KMS-11 (cell line): ENCODE results near the gene DRC3.

Source experiments
- H2AFZ ChIP-seq: fragments of 200-600 bp; sonication (generic); 2 replicates; pipeline ENCODE4 v1.6.1; 2016; ENCODE audit warnings: antibody characterized with exemption, mixed run types, low read depth
- H3K27ac ChIP-seq: fragments of 200-600 bp; sonication (generic); 2 replicates; pipeline ENCODE4 v1.6.1; 2016; ENCODE audit warnings: mild to moderate bottlenecking, mixed run types
- H3K27me3 ChIP-seq: fragments of 200-600 bp; sonication (generic); 2 replicates; pipeline ENCODE4 v1.6.1; 2017; ENCODE audit warnings: mild to moderate bottlenecking, low read depth, mixed run types, moderate library complexity; ENCODE audit not compliant: insufficient read depth
- H3K36me3 ChIP-seq: fragments of 200-600 bp; sonication (generic); 2 replicates; pipeline ENCODE4 v1.6.1; 2017; ENCODE audit warnings: mild to moderate bottlenecking, mixed run types; ENCODE audit not compliant: insufficient read depth
- H3K4me1 ChIP-seq: fragments of 200-600 bp; sonication (generic); 2 replicates; pipeline ENCODE4 v1.6.1; 2016; ENCODE audit warnings: mild to moderate bottlenecking, low read depth, mixed run types; ENCODE audit not compliant: poor library complexity, severe bottlenecking
- H3K4me2 ChIP-seq: fragments of 200-600 bp; sonication (generic); 2 replicates; pipeline ENCODE4 v1.7.0; 2016; ENCODE audit warnings: mild to moderate bottlenecking, mixed run types
- H3K4me3 ChIP-seq: fragments of 200-600 bp; sonication (generic); IDR thresholded peaks from 2 replicates; pipeline ENCODE4 v1.6.1; 2017; ENCODE audit warnings: low read depth, low read length, mixed read lengths; ENCODE audit not compliant: insufficient read depth
- H3K79me2 ChIP-seq: fragments of 200-600 bp; sonication (generic); 2 replicates; pipeline ENCODE4 v1.6.1; 2016; ENCODE audit warnings: low read depth, mixed run types; ENCODE audit not compliant: insufficient read depth
- H3K9ac ChIP-seq: fragments of 200-600 bp; sonication (generic); 2 replicates; pipeline ENCODE4 v1.6.1; 2016; ENCODE audit warnings: mild to moderate bottlenecking, mixed run types
- H4K20me1 ChIP-seq: fragments of 200-600 bp; sonication (generic); 2 replicates; pipeline ENCODE4 v1.6.1; 2016; ENCODE audit warnings: mild to moderate bottlenecking, mixed run types; ENCODE audit not compliant: insufficient read depth
- TF ChIP-seq, protein P1 (sequence below): fragments of 200-600 bp; sonication (generic); conservative IDR thresholded peaks from 2 replicates; pipeline ENCODE4 v1.6.1; 2017; ENCODE audit warnings: low read depth, mild to moderate bottlenecking, antibody characterized with exemption, low read length, moderate library complexity, mixed read lengths

Gene DRC3

DNA sequence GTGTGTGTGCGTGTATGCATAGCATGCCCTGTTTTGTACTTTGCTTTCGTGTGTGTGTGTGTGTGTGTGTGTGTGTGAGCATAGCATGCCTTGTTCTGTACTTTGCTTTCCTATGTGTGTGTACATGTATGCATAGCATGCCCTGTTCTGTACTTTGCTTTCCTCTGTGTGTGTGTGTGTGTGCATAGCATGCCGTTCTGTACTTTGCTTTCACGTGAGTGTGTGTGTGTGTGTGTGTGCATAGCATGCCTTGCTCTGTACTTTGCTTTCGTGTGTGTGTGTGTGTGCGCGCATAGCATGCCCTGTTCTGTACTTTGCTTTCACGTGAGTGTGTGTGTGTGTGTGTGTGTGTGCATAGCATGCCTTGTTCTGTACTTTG lies 27.4 kb downstream of the DRC3 start:
- H2AFZ ChIP-seq = no peak overlapping the region
- H3K9ac ChIP-seq = no peak overlapping the region
- H3K36me3 ChIP-seq = no peaks in the 10 kb centered on the region
- no peak overlapping the region for H3K4me2 ChIP-seq
- H3K27ac ChIP-seq = no peak overlapping the region
- no peaks in the 10 kb centered on the region for H3K79me2 ChIP-seq
- TF ChIP-seq, protein P1, sequence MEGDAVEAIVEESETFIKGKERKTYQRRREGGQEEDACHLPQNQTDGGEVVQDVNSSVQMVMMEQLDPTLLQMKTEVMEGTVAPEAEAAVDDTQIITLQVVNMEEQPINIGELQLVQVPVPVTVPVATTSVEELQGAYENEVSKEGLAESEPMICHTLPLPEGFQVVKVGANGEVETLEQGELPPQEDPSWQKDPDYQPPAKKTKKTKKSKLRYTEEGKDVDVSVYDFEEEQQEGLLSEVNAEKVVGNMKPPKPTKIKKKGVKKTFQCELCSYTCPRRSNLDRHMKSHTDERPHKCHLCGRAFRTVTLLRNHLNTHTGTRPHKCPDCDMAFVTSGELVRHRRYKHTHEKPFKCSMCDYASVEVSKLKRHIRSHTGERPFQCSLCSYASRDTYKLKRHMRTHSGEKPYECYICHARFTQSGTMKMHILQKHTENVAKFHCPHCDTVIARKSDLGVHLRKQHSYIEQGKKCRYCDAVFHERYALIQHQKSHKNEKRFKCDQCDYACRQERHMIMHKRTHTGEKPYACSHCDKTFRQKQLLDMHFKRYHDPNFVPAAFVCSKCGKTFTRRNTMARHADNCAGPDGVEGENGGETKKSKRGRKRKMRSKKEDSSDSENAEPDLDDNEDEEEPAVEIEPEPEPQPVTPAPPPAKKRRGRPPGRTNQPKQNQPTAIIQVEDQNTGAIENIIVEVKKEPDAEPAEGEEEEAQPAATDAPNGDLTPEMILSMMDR = no peak
- no peaks in the 10 kb centered on the region for H3K4me1 ChIP-seq
- no peaks in the 10 kb centered on the region for H4K20me1 ChIP-seq
- H3K27me3 ChIP-seq = no peaks in the 10 kb centered on the region
- H3K4me3 ChIP-seq = no peak overlapping the region

DNA sequence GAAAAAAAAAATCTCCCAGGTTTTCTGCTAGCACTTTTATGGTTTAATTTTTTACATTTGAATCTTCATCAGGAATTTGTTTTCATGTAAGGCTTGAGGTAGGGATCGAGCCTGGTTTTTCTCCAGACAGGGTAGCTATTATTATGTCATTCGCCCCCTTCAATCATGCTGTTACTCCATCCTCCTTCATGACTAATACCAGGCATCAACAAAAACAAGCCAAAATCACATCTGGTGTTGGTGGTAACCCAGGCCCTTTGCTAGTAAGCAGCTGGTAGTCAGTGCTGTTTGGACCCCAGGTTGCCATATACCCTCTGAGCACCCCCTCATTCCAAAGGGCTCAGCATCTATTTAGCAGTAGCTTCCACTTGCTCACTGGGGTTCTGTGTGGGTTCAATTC lies 29.5 kb downstream of the DRC3 start:
- no peak overlapping the region for H3K9ac ChIP-seq
- TF ChIP-seq, protein P1 = no peak
- H3K4me3 ChIP-seq = no peak overlapping the region
- H3K27ac ChIP-seq = no peak overlapping the region
- no peaks in the 10 kb centered on the region for H3K79me2 ChIP-seq
- no peak overlapping the region for H3K4me2 ChIP-seq
- H3K36me3 ChIP-seq = no peaks in the 10 kb centered on the region
- no peak overlapping the region for H2AFZ ChIP-seq
- H4K20me1 ChIP-seq = no peaks in the 10 kb centered on the region
- H3K27me3 ChIP-seq = no peaks in the 10 kb centered on the region
- no peaks in the 10 kb centered on the region for H3K4me1 ChIP-seq

DNA sequence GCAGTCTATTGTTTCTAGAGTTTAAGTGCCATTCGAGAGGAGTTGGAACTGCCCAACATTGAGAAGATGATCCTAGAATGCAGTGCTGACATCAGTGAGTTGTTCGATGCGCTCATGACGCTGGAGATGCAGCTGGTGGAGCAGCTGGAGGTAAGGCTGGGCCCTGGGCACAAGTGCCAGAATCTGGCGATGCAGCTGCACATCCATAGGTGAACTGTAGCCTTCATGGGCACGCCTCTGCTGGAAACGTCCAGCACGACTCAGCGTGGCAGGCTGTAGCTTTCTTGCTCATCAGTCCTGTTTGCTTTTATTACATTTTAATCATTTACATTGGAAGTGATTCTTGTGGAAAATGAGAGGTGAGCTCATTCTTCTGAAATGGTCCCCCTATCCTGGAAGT lies 31.7 kb downstream of the DRC3 start:
- H3K4me1 ChIP-seq = no peaks in the 10 kb centered on the region
- TF ChIP-seq, protein P1 = no peak
- H3K36me3 ChIP-seq = no peaks in the 10 kb centered on the region
- no peak overlapping the region for H2AFZ ChIP-seq
- H3K4me2 ChIP-seq = no peak overlapping the region
- H4K20me1 ChIP-seq = no peaks in the 10 kb centered on the region
- H3K79me2 ChIP-seq = no peaks in the 10 kb centered on the region
- H3K27me3 ChIP-seq = no peaks in the 10 kb centered on the region
- no peak overlapping the region for H3K4me3 ChIP-seq
- H3K27ac ChIP-seq = no peak overlapping the region
- H3K9ac ChIP-seq = no peak overlapping the region

DNA sequence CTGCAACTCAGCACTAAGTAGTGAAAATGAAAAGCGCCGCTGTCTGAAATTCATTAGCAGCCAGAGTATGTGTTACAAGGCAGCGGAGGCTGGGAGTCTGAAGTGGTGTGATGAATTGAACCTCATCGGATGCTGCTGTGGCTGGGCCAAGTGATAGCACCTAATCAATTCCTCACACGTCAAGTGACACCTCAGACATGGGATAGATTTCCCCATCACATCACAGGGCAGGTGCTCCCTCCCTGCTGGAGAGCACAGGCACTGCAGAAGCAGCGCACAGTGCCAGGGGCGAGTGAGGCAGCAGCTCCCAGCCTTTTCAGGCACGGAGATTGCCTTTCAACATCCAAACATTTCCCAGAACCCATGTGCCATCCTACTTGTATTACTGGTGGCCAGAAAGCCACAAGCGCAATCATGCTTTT lies 32.2 kb downstream of the DRC3 start:
- H4K20me1 ChIP-seq = no peaks in the 10 kb centered on the region
- no peaks in the 10 kb centered on the region for H3K36me3 ChIP-seq
- H3K4me1 ChIP-seq = no peaks in the 10 kb centered on the region
- TF ChIP-seq, protein P1 = no peak
- no peak overlapping the region for H3K4me2 ChIP-seq
- H3K27ac ChIP-seq = no peak overlapping the region
- no peak overlapping the region for H3K9ac ChIP-seq
- H3K27me3 ChIP-seq = no peaks in the 10 kb centered on the region
- H2AFZ ChIP-seq = no peak overlapping the region
- H3K4me3 ChIP-seq = no peak overlapping the region
- no peaks in the 10 kb centered on the region for H3K79me2 ChIP-seq

DNA sequence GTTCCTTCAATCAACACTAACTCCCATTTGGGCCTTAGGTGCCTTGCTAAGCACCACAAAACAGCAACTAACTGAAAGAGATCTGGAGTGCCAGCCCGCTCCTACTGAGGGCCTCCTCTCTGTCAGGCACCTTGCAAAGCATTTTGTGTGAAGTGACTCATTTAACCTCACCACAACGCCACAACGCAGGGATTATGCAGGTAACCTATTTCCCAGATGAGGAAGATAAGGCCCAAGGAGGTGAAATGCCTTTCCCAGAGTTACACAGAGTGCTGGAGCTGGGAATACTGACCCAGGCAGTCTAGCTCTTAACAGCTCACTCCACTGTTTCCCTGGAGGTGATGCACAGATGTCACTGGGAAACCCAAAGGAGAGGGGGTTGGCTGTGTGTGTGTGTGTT lies 32.8 kb downstream of the DRC3 start:
- Histone ChIP-seq H3K4me2 (no peak overlapping the region), H3K36me3 (no peaks in the 10 kb centered on the region), H3K79me2 (no peaks in the 10 kb centered on the region), H3K27ac (no peak overlapping the region), H3K9ac (no peak overlapping the region), H3K27me3 (no peaks in the 10 kb centered on the region), H2AFZ (no peak overlapping the region), H3K4me3 (no peak overlapping the region), H3K4me1 (no peaks in the 10 kb centered on the region), H4K20me1 (no peaks in the 10 kb centered on the region)
- TF ChIP-seq, protein P1 = no peak
